Activated CD8-positive, alpha-beta memory T cell treated with anti-CD3 and anti-CD28 coated beads for 36 hours (primary cell): ENCODE data around the gene GRID1. TPM values are rescaled to one million over a fixed set of nuclear protein-coding genes. Genes with fewer than 3 reads are reported as not detected.

Source experiments
- CTCF ChIA-PET: fragments of 350-600 bp; sonication (Branson Sonifier 250); formaldehyde crosslinking; loops from one replicate; lab custom pipeline; 2021; ENCODE audit warnings: antibody characterized with exemption; lab: Charles Lee
- POLR2A ChIA-PET: fragments of 350-600 bp; sonication (Branson Sonifier 250); formaldehyde crosslinking; loops from one replicate; lab custom pipeline; 2021; ENCODE audit warnings: antibody characterized with exemption; lab: Charles Lee
- total RNA-seq, 2 experiments: library from RNA; stranded (reverse); gene quantifications; one replicate each; pipeline ENCODE4 v1.2.3, GENCODE V29; 2021

The GRID1 gene
- total RNA-seq, 2 experiments from 2014 or later = not detected

DNA sequence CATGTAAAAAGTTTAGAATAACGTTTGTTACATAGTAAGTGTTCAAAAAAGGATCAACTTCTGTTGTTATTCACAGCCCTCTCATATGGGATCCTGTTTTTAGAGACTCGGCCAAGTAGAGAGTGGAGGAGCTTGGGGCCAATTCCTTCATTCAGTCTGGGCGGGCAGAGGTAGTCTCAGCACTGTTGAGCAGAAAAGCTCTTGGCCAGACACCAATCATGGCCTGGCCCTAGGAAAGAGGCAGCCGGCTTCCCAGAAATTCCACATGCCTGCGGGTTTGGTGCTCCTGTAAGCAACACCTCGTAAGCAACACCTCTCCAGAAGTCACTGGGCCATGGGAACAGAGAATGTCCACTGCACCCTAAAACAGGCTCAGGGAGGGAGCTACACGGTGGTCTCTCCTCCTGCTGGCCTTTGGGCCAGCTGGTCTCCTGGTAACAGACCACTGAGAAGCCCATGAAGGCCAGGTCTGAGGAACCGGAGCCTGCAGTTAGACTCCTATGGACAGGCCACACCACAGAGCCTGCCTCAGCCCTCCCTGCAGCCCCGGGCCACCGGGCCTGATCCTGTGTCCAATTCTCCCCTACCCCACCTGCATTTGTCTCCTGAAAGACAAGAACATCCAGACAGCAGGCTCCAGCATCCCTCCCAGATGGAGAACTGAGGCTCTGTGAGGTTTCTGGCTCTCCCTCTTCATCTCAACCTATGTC, 149.1 kb downstream of the GRID1 start:
- CTCF ChIA-PET = no interaction called here

DNA sequence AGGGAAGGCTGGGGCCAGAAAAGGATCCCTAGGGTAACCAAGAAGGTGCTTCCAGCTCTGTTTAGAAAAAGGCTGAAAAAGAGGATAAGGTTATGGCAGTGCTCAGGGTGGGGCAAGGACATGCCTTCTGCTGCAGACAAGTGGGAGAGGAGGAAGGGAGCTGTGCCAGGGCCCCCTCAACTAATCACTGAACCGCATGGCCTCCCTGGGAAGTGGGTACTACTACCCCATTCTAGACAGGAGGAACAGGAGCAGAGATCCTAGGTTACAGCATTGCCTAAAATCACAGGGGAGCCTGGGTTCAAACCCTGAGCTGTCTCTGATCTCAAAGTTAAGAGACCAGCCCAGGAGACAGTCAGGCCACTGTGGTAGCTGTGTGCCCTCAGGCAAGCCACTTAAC, 149.7 kb downstream of the GRID1 start:
- CTCF ChIA-PET = no interaction called here
- POLR2A ChIA-PET = no interaction called here

More for the DNA sequence above, 149.1 kb downstream of the GRID1 start:
- POLR2A ChIA-PET = no interaction called here

DNA sequence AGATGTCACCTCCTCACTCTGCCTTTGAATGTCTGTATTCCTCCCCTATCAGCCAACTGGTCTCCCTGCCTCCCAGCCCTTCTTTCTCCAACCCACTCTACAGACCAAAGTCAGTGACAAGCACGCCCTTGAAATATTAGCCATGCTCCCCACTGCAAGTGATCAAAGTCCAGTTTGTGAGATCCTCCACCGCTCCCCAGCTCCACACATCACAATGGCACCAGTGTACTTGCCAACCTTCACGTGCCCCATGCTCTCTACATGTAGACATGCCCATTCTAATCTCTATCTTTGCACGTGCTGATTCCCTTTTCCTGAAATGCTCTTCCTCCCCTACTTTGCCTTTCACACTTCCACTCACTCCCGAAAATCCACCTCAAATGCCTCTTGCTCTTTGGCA, 150.9 kb downstream of the GRID1 start:
- ChIA-PET CTCF (no interaction called here), POLR2A (no interaction called here)

DNA sequence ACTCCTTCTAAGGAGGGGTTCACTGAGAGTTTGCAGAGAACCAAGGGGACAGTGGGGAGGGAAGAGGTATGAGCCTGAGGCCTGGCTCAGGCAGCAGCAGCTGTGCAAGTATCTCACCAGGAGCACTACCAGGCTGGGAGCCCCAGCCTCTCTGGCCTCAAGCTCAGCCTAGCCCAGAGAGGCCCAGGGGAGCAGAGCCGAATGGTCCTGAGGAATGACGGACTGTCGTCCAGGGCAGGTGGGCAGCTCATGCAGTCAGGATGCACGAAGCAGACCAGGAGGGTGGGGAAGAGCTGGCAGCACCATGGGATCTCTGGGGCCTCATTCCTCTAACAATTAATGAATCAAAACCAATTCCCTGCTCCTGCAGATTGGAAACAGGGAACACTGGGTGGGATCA, 151.5 kb downstream of the GRID1 start:
- ChIA-PET POLR2A (no interaction called here), CTCF (no interaction called here)

- POLR2A ChIA-PET = no interaction called here
- CTCF ChIA-PET = no interaction called here
Measured at GRCh38 chr10:86213148-86213547, 153.4 kb downstream of the GRID1 start.

GRCh38 chr10:86212391-86212700, 154.2 kb downstream of the GRID1 start:
- ChIA-PET CTCF (no interaction called here), POLR2A (no interaction called here)

DNA sequence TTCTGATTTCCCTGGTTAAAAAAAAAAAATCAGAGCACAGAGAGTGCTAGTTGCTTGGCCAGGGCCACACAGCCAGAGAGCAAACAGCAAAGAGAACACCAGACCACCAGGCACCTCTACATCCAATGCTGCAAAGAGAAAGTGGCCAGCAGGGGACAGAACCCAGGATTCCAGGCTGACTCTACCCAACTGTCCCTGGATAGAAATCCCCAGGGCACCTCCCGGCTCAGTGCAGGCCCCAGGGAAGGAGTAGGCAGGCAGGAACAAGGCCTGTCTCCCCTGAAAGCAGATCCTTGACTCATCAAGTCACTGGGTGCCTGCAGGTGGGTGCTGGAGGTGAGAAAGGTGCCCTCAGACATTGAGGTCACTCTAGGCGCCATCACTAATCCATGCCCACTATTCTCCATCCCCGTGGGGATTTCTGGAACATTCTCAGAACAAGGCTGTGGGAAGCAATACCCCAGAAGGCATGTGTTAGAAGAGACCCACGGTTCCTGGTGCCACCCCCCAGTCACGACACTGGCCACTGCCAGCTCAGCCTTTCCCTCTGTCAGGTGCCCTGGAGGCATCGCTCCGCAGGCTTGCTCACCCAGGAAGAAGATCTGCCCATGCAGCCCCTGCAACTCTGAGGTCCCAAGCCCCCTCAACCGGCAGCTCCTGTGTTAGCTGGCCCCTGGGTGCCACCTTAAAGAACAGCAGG, 154.8 kb downstream of the GRID1 start:
- POLR2A ChIA-PET = no interaction called here
- CTCF ChIA-PET = no interaction called here

- ChIA-PET CTCF (no interaction called here), POLR2A (no interaction called here)
Measured at GRCh38 chr10:86210416-86210815, 156.2 kb downstream of the GRID1 start.

DNA sequence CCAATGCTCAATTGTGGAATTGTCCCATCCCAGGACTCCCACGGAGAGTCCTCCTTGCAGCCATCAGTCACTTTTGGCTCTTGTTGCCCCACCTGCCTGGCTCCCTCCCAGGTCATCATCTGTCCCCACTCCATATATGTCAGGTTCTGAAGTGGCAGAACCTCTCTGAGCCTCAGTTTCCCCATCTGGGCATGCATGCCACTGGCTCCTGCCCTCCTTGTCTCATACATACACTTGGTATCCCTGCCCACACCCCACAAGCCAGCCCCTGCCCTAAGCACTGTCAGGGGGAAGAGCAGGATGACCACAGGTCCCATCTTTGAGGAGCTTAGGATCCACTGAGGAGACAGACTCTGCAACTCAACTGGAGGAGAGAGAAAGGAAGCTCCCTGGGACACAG, 156.9 kb downstream of the GRID1 start:
- ChIA-PET CTCF (no interaction called here), POLR2A (no interaction called here)

DNA sequence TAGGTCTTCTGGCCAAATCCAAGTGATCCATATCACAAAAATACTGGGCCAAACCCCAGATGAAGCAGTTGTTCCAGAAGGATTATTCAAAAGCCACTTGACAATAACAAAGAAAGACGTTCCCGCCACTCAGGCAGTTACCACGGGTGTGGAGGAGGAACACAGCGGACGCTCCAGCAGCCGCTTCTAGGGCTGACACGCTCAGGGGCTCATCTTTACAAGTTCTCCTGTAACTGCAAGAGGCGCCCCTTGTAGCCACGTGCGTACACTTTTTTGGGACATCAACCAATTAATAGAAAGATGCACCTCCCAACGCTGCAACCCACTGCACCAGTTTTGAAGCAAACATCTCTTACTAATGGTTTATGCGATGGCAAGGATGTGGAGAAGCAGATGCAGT, 159.4 kb downstream of the GRID1 start:
- POLR2A ChIA-PET = no interaction called here
- CTCF ChIA-PET = no interaction called here

DNA sequence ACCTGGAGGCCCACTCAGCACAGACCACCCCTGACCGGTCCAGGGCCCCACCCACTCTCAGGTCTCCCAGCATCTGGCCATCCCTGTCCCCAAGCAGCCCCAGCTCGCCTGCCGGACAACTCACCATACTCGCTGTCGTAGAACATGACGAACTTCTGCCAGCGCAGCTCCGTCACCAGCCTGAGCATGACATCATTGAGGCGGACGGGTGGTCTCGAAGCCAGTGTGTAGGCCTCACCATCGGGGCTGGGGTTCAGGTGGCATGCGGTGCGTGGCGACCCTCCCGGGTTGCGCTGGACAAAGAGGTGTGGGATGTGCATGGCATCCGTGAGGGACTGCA, 160.4 kb downstream of the GRID1 start:
- CTCF ChIA-PET = no interaction called here
- POLR2A ChIA-PET = interaction anchor here (0.5 kb wide), 1 partner anchor 146 kb away, joined by 3 read pairs; no protein-coding TSS in a partner anchor

GRCh38 chr10:86205306-86206239, 161.0 kb downstream of the GRID1 start:
- ChIA-PET CTCF (no interaction called here), POLR2A (no interaction called here)

GRCh38 chr10:86204421-86205305, 161.9 kb downstream of the GRID1 start:
- POLR2A ChIA-PET = no interaction called here
- CTCF ChIA-PET = no interaction called here

GRCh38 chr10:86203162-86203905, 163.3 kb downstream of the GRID1 start:
- ChIA-PET CTCF (no interaction called here), POLR2A (no interaction called here)

DNA sequence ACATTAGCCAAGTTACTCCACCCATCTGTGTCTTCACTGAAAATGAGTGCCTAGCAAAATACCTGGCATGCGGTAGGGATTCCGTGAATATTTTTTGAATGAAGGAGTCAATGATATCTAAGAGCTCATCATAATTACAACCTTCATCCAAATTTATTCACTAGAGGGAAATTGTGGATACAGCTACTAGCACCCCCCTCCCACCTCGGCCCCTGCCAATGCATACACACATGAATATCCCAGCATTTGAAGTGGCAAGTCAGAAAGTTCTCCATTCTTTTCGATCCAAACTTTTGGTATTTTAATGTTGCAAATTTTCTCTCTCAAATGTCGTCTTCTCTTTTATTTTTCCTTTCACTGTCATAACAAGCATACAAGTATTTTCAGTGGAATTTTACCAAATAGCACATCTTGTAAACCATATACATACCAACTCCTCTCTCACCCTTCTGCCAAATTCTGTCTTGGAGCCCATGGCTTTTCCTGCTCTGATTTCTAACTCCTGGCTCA, 164.3 kb downstream of the GRID1 start:
- ChIA-PET CTCF (no interaction called here), POLR2A (no interaction called here)

GRCh38 chr10:86200867-86201266, 165.7 kb downstream of the GRID1 start:
- POLR2A ChIA-PET = no interaction called here
- CTCF ChIA-PET = no interaction called here

- POLR2A ChIA-PET = no interaction called here
- CTCF ChIA-PET = no interaction called here
Measured at GRCh38 chr10:86200269-86200668, 166.3 kb downstream of the GRID1 start.

DNA sequence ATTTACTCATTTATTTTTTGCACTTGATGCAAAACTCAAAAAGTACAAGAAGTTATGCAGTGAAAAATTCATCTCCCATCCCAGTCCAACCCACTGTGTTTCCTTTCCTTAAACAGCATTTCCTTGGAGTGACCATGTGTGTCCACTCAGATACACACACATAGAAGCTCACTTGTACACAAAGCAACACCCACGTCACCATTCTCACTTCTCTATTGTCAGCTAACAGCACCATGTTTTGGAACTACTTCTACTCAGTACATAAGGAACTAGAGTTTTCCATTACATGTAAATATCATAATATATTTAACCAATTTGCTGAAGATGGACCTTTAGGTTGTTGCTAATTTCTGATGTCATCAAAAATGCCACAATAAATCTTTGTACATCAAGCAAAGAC, 167.6 kb downstream of the GRID1 start:
- ChIA-PET CTCF (no interaction called here), POLR2A (no interaction called here)

DNA sequence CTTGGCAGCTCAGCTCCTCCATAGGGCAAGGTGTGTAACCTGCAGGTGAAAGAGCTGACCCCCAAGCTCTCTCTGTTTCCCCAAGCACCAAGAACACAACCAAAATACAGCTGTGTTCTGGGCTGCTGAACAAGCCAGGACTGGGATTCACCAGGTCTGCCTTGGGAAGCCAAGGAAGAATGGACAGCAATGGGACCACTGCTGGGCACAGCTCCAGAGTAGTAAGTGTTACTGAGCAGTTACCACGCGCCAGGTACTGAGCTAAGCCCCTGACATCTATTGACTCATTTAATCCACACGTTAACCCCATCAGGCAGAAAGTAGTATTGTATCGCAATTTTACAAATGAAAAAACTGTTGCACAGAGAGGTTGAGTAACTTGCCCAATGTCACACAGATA, 168.3 kb downstream of the GRID1 start:
- CTCF ChIA-PET = no interaction called here
- POLR2A ChIA-PET = no interaction called here
